Liver (tissue), 3 donors: ENCODE results near the gene BIRC6.

Source experiments
- CTCF ChIP-seq: fragments of 150-350 bp; IDR thresholded peaks from 2 replicates; pipeline ENCODE4 v1.5.1; 2017; ENCODE audit warnings: improper control_type of control experiment, low read depth, low read length; ENCODE audit not compliant: missing input control
- FOXA1 ChIP-seq: IDR thresholded peaks from 2 replicates; pipeline ENCODE4 v1.6.1; 2016; ENCODE audit warnings: antibody characterized with exemption
- JUND ChIP-seq, 2 donors: IDR thresholded peaks; 2 replicates each; pipeline ENCODE4 v1.6.1; 2016; ENCODE audit warnings: antibody characterized with exemption in 2 of 2
- MAX ChIP-seq: IDR thresholded peaks from 2 replicates; pipeline ENCODE4 v1.6.1; 2016; ENCODE audit warnings: antibody characterized with exemption
- RAD21 ChIP-seq, 2 donors: IDR thresholded peaks; 2 replicates each; pipeline ENCODE4 v1.6.1; 2016; ENCODE audit warnings: antibody characterized with exemption in 2 of 2, mild to moderate bottlenecking in 2 of 2
- donor health status: healthy.
- donor health status: healthy.

DNA sequence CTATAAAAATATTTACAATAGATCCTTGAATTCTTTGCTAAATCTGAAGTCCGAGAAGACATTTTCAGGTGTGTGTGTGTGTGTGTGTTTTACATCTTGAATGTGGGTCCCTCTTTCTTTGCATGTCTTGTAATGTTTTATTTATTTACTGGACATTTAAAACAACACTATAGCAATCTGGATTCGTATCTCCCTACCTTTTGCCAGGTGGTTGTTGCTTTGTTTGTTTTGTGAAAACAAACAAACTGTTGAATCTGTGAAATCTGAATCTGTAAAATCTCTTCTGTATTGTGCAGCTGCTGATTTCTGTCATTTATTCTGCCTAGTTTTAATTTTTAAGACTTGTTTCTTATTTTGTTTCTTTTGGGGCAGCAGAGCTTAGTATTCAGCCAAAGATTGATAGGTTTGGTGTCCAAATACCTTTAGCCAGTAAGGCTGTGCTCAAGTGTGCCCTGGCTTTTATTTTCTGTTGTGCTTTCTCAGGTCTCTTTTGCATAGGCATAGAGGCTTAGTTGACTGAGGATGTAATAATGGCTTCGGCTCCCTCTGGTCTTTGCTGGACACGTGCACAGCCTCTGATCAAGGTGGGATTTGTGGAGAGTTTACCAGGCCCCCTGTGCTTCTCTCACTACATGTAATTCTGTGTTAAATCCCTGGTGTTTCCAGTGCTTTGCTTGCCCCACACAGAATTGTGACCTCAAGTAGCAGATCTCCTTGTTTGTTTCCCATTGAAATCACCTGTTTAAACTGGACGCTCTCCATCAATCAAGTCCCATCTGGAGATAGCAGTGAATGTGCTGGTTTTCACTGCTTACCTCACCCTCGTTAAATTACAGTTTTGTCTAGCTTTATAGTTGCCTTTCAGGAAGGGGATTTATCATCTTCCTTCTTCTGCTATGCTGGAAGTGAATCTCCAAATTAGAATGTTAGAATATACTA lies 71.1 kb downstream of the BIRC6 start:
- TF ChIP-seq CTCF (no peak), RAD21 (IDR thresholded peaks at IDR 0.05) (no peak), FOXA1 (no peak), MAX (no peak), JUND (IDR thresholded peaks at IDR 0.05) (no peak)
